ENCODE data around the gene KCNQ4. TPM values are rescaled to one million over a fixed set of nuclear protein-coding genes. Genes with fewer than 3 reads are reported as not detected.

The KCNQ4 gene
- total RNA-seq, 1 experiment from 2014 or later, result 1.4 TPM

- Mint-ChIP-seq H3K27ac (peak overlapping the region in 2 of 3 experiments; percentile 7 to 15; a peak in 3 of 7 replicates), H3K4me1 (no peaks in the 10 kb centered on the region), H3K27me3 (ENCODE audit: low read depth) (no peaks in the 10 kb centered on the region), H3K4me3 (no peak overlapping the region), H3K36me3 (ENCODE audit: insufficient read depth in 1 of 3, low read depth in 3 of 3) (peaks cover 37 to 88% (median 71%) of the 10 kb centered on the region in 3 experiments; a peak in 6 of 7 replicates), H3K9me3 (no peaks in the 10 kb centered on the region)
- no CpG with 5 or more reads among the region's 2 CpGs for WGBS (ENCODE audit: extremely low coverage, insufficient read length, low lambda C conversion rate)
- Histone ChIP-seq H3K56ac (ENCODE audit: insufficient read length, low read depth, low read length) (no peak overlapping the region), H3K79me2 (ENCODE audit: insufficient read depth, low read length) (no peaks in the 10 kb centered on the region), H3K9me3 (ENCODE audit: control insufficient read depth, low read depth, low read length) (no peaks in the 10 kb centered on the region), H4K91ac (ENCODE audit: insufficient read length, low read depth, low read length) (no peak overlapping the region), H3T11ph (ENCODE audit: low read length) (no peak overlapping the region), H2BK12ac (ENCODE audit: insufficient read length, low read depth, low read length) (no peak overlapping the region), H3K4me1 (ENCODE audit: insufficient read depth, low read length) (no peaks in the 10 kb centered on the region), H4K5ac (ENCODE audit: insufficient read length, low read depth, low read length) (no peak overlapping the region), H4K20me1 (ENCODE audit: control insufficient read depth, insufficient read depth, insufficient read length) (no peaks in the 10 kb centered on the region), H2BK120ac (ENCODE audit: low read depth, low read length, poor library complexity, severe bottlenecking) (no peak overlapping the region), H2AK5ac (ENCODE audit: insufficient read length, low read length) (no peak overlapping the region), H2BK20ac (ENCODE audit: low read depth, low read length, poor library complexity, severe bottlenecking) (no peak overlapping the region), H3K18ac (ENCODE audit: insufficient read length, low read depth, low read length) (no peak overlapping the region), H2BK15ac (ENCODE audit: low read depth, low read length) (no peak overlapping the region), H2BK5ac (ENCODE audit: insufficient read length, low read length) (no peak overlapping the region), H3K23me2 (ENCODE audit: insufficient read length, low read depth, low read length, poor library complexity, severe bottlenecking) (no peaks in the 10 kb centered on the region), H3K27ac (ENCODE audit: insufficient read length, low read depth, low read length) (no peak overlapping the region), H3K4ac (ENCODE audit: low read depth, low read length) (no peak overlapping the region), H3K23ac (ENCODE audit: insufficient read length, low read depth, low read length) (no peak overlapping the region), H2AFZ (ENCODE audit: low read length) (no peak overlapping the region), H4K8ac (replicated peaks; ENCODE audit: insufficient read length, low read depth, low read length) (no peak overlapping the region), H3K14ac (ENCODE audit: insufficient read depth, low read length) (no peak overlapping the region), H3K4me2 (ENCODE audit: insufficient read depth, insufficient read length, low read length) (no peak overlapping the region), H3K79me1 (ENCODE audit: insufficient read depth, low read depth, low read length, poor library complexity, severe bottlenecking) (no peaks in the 10 kb centered on the region), H3K9ac (ENCODE audit: extremely low read depth, insufficient read length, low read length) (no peak overlapping the region), H3K27me3 (ENCODE audit: insufficient read depth, low read length) (no peaks in the 10 kb centered on the region)
- TF ChIP-seq, protein P1, sequence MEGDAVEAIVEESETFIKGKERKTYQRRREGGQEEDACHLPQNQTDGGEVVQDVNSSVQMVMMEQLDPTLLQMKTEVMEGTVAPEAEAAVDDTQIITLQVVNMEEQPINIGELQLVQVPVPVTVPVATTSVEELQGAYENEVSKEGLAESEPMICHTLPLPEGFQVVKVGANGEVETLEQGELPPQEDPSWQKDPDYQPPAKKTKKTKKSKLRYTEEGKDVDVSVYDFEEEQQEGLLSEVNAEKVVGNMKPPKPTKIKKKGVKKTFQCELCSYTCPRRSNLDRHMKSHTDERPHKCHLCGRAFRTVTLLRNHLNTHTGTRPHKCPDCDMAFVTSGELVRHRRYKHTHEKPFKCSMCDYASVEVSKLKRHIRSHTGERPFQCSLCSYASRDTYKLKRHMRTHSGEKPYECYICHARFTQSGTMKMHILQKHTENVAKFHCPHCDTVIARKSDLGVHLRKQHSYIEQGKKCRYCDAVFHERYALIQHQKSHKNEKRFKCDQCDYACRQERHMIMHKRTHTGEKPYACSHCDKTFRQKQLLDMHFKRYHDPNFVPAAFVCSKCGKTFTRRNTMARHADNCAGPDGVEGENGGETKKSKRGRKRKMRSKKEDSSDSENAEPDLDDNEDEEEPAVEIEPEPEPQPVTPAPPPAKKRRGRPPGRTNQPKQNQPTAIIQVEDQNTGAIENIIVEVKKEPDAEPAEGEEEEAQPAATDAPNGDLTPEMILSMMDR (conservative IDR thresholded peaks at IDR 0.05), result no peak
- no peak for DNase-seq
These were observed 18.6 kb upstream of the KCNQ4 start for GRCh38 chr1:40764981-40765380.
